Adrenal gland (tissue), 5 donors: ENCODE measurements around the gene ADRA1B.

ENCODE experiments used
- CTCF ChIP-seq, 6 experiments: fragments of 450-650 bp in 4 of 6; fragments of 200-600 bp in 2 of 6; sonication (generic) in 1 of 6; IDR thresholded peaks; 1 replicate in 5 of 6; 2 replicates in 1 of 6; pipeline versions ENCODE4 v1.5.1 to v1.8.0; 2016 to 2021; ENCODE audit warnings: antibody characterized with exemption in 6 of 6, mild to moderate bottlenecking in 2 of 6, moderate library complexity in 1 of 6
- POLR2A ChIP-seq, 2 donors: fragments of 450-650 bp; IDR thresholded peaks; one replicate each; pipeline ENCODE4 v1.6.1; 2017; ENCODE audit warnings: antibody characterized with exemption in 2 of 2, mild to moderate bottlenecking in 2 of 2, moderate library complexity in 1 of 2
- donor health status: DM: no; HTN: no; CAD: no.

GRCh38 chr5:159953609-159954008, 37.3 kb downstream of the ADRA1B start:
- TF ChIP-seq POLR2A (IDR thresholded peaks at IDR 0.05) (no peak), CTCF (IDR thresholded peaks at IDR 0.05) (no peak)
